H9 (cell line): Measurements from ENCODE around the gene DLK1. TPM values are rescaled to one million over a fixed set of nuclear protein-coding genes. Genes with fewer than 3 reads are reported as not detected.

Experiments used
- DNase-seq: peaks from one replicate; pipeline ENCODE4 v3.0.0-alpha.2; 2017
- H2AFZ ChIP-seq: one replicate; pipeline ENCODE4 v1.6.1; 2013; ENCODE audit warnings: mild to moderate bottlenecking, low read length, control low read depth, moderate library complexity
- H2AK5ac ChIP-seq: 2 replicates; pipeline ENCODE4 v1.6.1; 2013; ENCODE audit warnings: low read length, control low read depth, mixed read lengths; ENCODE audit not compliant: insufficient read length
- H2BK120ac ChIP-seq: one replicate; pipeline ENCODE4 v1.6.1; 2013; ENCODE audit warnings: low read depth, mild to moderate bottlenecking, low read length, control low read depth, inconsistent platforms; ENCODE audit not compliant: poor library complexity, severe bottlenecking
- H2BK12ac ChIP-seq: 2 replicates; pipeline ENCODE4 v1.6.1; 2013; ENCODE audit warnings: low read length, control low read depth, mixed read lengths, low read depth; ENCODE audit not compliant: insufficient read length
- H2BK15ac ChIP-seq: 2 replicates; pipeline ENCODE4 v1.6.1; 2013; ENCODE audit warnings: low read depth, low read length, control low read depth
- H2BK20ac ChIP-seq: one replicate; pipeline ENCODE4 v1.6.1; 2013; ENCODE audit warnings: low read depth, mild to moderate bottlenecking, low read length, control low read depth, inconsistent platforms; ENCODE audit not compliant: poor library complexity, severe bottlenecking
- H2BK5ac ChIP-seq: 2 replicates; pipeline ENCODE4 v1.6.1; 2013; ENCODE audit warnings: low read length, control low read depth, mixed read lengths; ENCODE audit not compliant: insufficient read length
- H3K14ac ChIP-seq: 2 replicates; pipeline ENCODE4 v1.6.1; 2013; ENCODE audit warnings: low read length, control low read depth; ENCODE audit not compliant: insufficient read depth
- H3K18ac ChIP-seq: 2 replicates; pipeline ENCODE4 v1.6.1; 2013; ENCODE audit warnings: low read depth, mild to moderate bottlenecking, mixed read lengths, low read length, control low read depth; ENCODE audit not compliant: insufficient read length
- H3K23ac ChIP-seq: 2 replicates; pipeline ENCODE4 v1.6.1; 2013; ENCODE audit warnings: low read length, control low read depth, mixed read lengths, low read depth; ENCODE audit not compliant: insufficient read length
- H3K23me2 ChIP-seq: 2 replicates; pipeline ENCODE4 v1.6.1; 2013; ENCODE audit warnings: low read depth, mild to moderate bottlenecking, mixed read lengths, low read length, control low read depth; ENCODE audit not compliant: insufficient read length, poor library complexity, severe bottlenecking
- H3K27ac ChIP-seq: 2 replicates; pipeline ENCODE4 v1.5.1; 2013; ENCODE audit warnings: low read length, control low read depth, mixed read lengths, low read depth; ENCODE audit not compliant: insufficient read length
- H3K27me3 ChIP-seq: 2 replicates; pipeline ENCODE4 v1.6.1; 2013; ENCODE audit warnings: low read length, control low read depth, inconsistent platforms; ENCODE audit not compliant: insufficient read depth
- H3K4ac ChIP-seq: 2 replicates; pipeline ENCODE4 v1.6.1; 2013; ENCODE audit warnings: low read depth, mild to moderate bottlenecking, control low read depth, inconsistent platforms, low read length, moderate library complexity
- H3K4me1 ChIP-seq: 2 replicates; pipeline ENCODE4 v1.6.1; 2013; ENCODE audit warnings: low read length, control low read depth, inconsistent platforms; ENCODE audit not compliant: insufficient read depth
- H3K4me2 ChIP-seq: 2 replicates; pipeline ENCODE4 v1.6.1; 2013; ENCODE audit warnings: low read length, control low read depth, mixed read lengths; ENCODE audit not compliant: insufficient read length, insufficient read depth
- H3K56ac ChIP-seq: 2 replicates; pipeline ENCODE4 v1.6.1; 2013; ENCODE audit warnings: low read depth, mild to moderate bottlenecking, mixed read lengths, low read length, control low read depth; ENCODE audit not compliant: insufficient read length
- H3K79me1 ChIP-seq: 2 replicates; pipeline ENCODE4 v1.6.1; 2013; ENCODE audit warnings: low read depth, mild to moderate bottlenecking, moderate library complexity, low read length, control low read depth, inconsistent platforms; ENCODE audit not compliant: insufficient read depth, poor library complexity, severe bottlenecking
- H3K79me2 ChIP-seq: 2 replicates; pipeline ENCODE4 v1.6.1; 2013; ENCODE audit warnings: low read length, control low read depth, inconsistent platforms; ENCODE audit not compliant: insufficient read depth
- H3K9ac ChIP-seq: 2 replicates; pipeline ENCODE4 v1.6.1; 2013; ENCODE audit warnings: low read length, control low read depth, mixed read lengths; ENCODE audit not compliant: insufficient read length; ENCODE audit errors: extremely low read depth
- H3K9me3 ChIP-seq: one replicate; pipeline ENCODE4 v1.6.1; 2013; ENCODE audit warnings: low read depth, low read length, inconsistent platforms; ENCODE audit not compliant: control insufficient read depth
- H3T11ph ChIP-seq: one replicate; pipeline ENCODE4 v1.6.1; 2013; ENCODE audit warnings: mild to moderate bottlenecking, low read length, control low read depth, inconsistent platforms
- H4K20me1 ChIP-seq: one replicate; pipeline ENCODE4 v1.6.1; 2013; ENCODE audit not compliant: control insufficient read depth, insufficient read length, insufficient read depth
- H4K5ac ChIP-seq: 2 replicates; pipeline ENCODE4 v1.6.1; 2013; ENCODE audit warnings: low read depth, mild to moderate bottlenecking, mixed read lengths, low read length, control low read depth; ENCODE audit not compliant: insufficient read length
- H4K8ac ChIP-seq: replicated peaks from 2 replicates; pipeline ENCODE4 v1.6.1; 2013; ENCODE audit warnings: low read length, control low read depth, mixed read lengths, low read depth; ENCODE audit not compliant: insufficient read length
- H4K91ac ChIP-seq: 2 replicates; pipeline ENCODE4 v1.6.1; 2013; ENCODE audit warnings: low read depth, mild to moderate bottlenecking, moderate library complexity, mixed read lengths, low read length, control low read depth; ENCODE audit not compliant: insufficient read length
- H3K27ac Mint-ChIP-seq, 3 experiments: 2 replicates in 2 of 3; 3 replicates in 1 of 3; pipeline ENCODE4 v1.8.0; 2020 to 2021; ENCODE audit warnings: mixed read lengths in 3 of 3, mild to moderate bottlenecking in 1 of 3, moderate library complexity in 1 of 3
- H3K27me3 Mint-ChIP-seq: 2 replicates; pipeline ENCODE4 v1.8.0; 2021; ENCODE audit warnings: low read depth, mild to moderate bottlenecking, moderate library complexity, mixed read lengths
- H3K36me3 Mint-ChIP-seq, 3 experiments: 2 replicates in 2 of 3; 3 replicates in 1 of 3; pipeline ENCODE4 v1.8.0; 2020 to 2021; ENCODE audit warnings: low read depth in 3 of 3, mixed read lengths in 3 of 3; ENCODE audit not compliant: insufficient read depth in 1 of 3
- H3K4me1 Mint-ChIP-seq, 2 experiments: 2 replicates each; pipeline ENCODE4 v1.8.0; 2020; ENCODE audit warnings: mixed read lengths in 2 of 2
- H3K4me3 Mint-ChIP-seq, 2 experiments: 2 replicates in 1 of 2; 3 replicates in 1 of 2; pipeline ENCODE4 v1.8.0; 2020 to 2021; ENCODE audit warnings: mild to moderate bottlenecking in 2 of 2, mixed read lengths in 2 of 2, moderate library complexity in 1 of 2
- H3K9me3 Mint-ChIP-seq, 2 experiments: 2 replicates in 1 of 2; 3 replicates in 1 of 2; pipeline ENCODE4 v1.8.0; 2020; ENCODE audit warnings: mild to moderate bottlenecking in 2 of 2, mixed read lengths in 2 of 2, moderate library complexity in 1 of 2
- CTCF ChIP-seq: fragments of 200-600 bp; sonication (generic); conservative IDR thresholded peaks from 3 replicates; pipeline ENCODE4 v1.8.0; 2021; ENCODE audit warnings: antibody characterized with exemption, mild to moderate bottlenecking
- WGBS: extraction: QIAGEN DNeasy Blood & Tissue Kit; methylation state at CpG from one replicate; pipeline ENCODE4 v1.1.7; 2013; ENCODE audit warnings: missing lambda C conversion rate, low lambda C conversion rate, mixed read lengths; ENCODE audit not compliant: insufficient read length; ENCODE audit errors: extremely low coverage; 5-methylcytosine and 5-hydroxymethylcytosine counted together
- total RNA-seq: library from RNA; stranded (reverse); gene quantifications from 2 replicates; pipeline ENCODE4 v1.2.1, GENCODE V29; 2021

DLK1 gene
- total RNA-seq, 1 experiment from 2014 or later, result 2.8 TPM

- H3K4me3 Mint-ChIP-seq, result no peak overlapping the region
- Histone ChIP-seq H2BK5ac (no peak overlapping the region), H3K4ac (no peak overlapping the region), H3K79me1 (no peaks in the 10 kb centered on the region), H3T11ph (no peak overlapping the region), H3K27me3 (no peaks in the 10 kb centered on the region), H2AK5ac (no peak overlapping the region), H4K5ac (no peak overlapping the region), H2BK12ac (no peak overlapping the region), H3K56ac (no peak overlapping the region), H3K23ac (no peak overlapping the region), H3K27ac (no peak overlapping the region), H3K9me3 (no peaks in the 10 kb centered on the region), H2BK20ac (no peak overlapping the region), H3K23me2 (no peaks in the 10 kb centered on the region), H4K20me1 (no peaks in the 10 kb centered on the region), H3K4me1 (no peaks in the 10 kb centered on the region), H3K14ac (no peak overlapping the region), H3K9ac (no peak overlapping the region), H3K18ac (no peak overlapping the region), H3K4me2 (no peak overlapping the region), H2BK120ac (no peak overlapping the region), H2BK15ac (no peak overlapping the region), H3K79me2 (no peaks in the 10 kb centered on the region), H4K91ac (no peak overlapping the region), H4K8ac (no peak overlapping the region), H2AFZ (no peak overlapping the region)
- H3K36me3 Mint-ChIP-seq, result no peaks in the 10 kb centered on the region
- H3K27ac Mint-ChIP-seq, result no peak overlapping the region
- WGBS, result no CpG with 5 or more reads among the region's 1 CpG
- no peaks in the 10 kb centered on the region for H3K4me1 Mint-ChIP-seq
- H3K9me3 Mint-ChIP-seq, result no peaks in the 10 kb centered on the region; a peak in 1 of 5 replicates
- DNase-seq, result no peak
- TF ChIP-seq CTCF, result no peak
- H3K27me3 Mint-ChIP-seq, result no peaks in the 10 kb centered on the region; the same call in none of the 2 replicates
These were observed 27.3 kb downstream of the DLK1 start for GRCh38 chr14:100754020-100754419.
